Keratinocyte (primary cell): ENCODE data around the gene PRR16. TPM values are rescaled to one million over a fixed set of nuclear protein-coding genes. Genes with fewer than 3 reads are reported as not detected.

Experiments
- DNase-seq: peaks from one replicate; pipeline ENCODE4 v3.0.0-alpha.2; 2011; ENCODE audit warnings: low read depth, missing footprints, low spot score
- FAIRE-seq: peaks from 2 replicates; lab custom pipeline; 2011; peaks lifted over from hg19 to GRCh38; lab: Jason Lieb, UNC
- H2AFZ ChIP-seq: 2 replicates; pipeline ENCODE4 v1.6.0; 2012; ENCODE audit warnings: low read length, control low read depth, inconsistent platforms; ENCODE audit not compliant: control insufficient read depth
- H3K27ac ChIP-seq: 2 replicates; pipeline ENCODE4 v1.5.1; 2011; ENCODE audit warnings: low read length; ENCODE audit not compliant: control insufficient read depth, insufficient read depth
- H3K27me3 ChIP-seq: 3 replicates; pipeline ENCODE4 v1.6.0; 2011; ENCODE audit warnings: low read length; ENCODE audit not compliant: control insufficient read depth, insufficient read depth; ENCODE audit errors: extremely low read depth
- H3K36me3 ChIP-seq, 2 experiments: 2 replicates in 1 of 2; 3 replicates in 1 of 2; pipeline ENCODE4 v1.5.1; 2011; ENCODE audit warnings: low read length in 2 of 2, mild to moderate bottlenecking in 1 of 2; ENCODE audit not compliant: control insufficient read depth in 2 of 2, insufficient read depth in 2 of 2; ENCODE audit errors: extremely low read depth in 1 of 2
- H3K4me1 ChIP-seq: 3 replicates; pipeline ENCODE4 v1.5.1; 2011; ENCODE audit warnings: low read length; ENCODE audit not compliant: control insufficient read depth, insufficient read depth; ENCODE audit errors: extremely low read depth
- H3K4me2 ChIP-seq: 3 replicates; pipeline ENCODE4 v1.6.0; 2011; ENCODE audit warnings: low read depth, low read length; ENCODE audit not compliant: control insufficient read depth, insufficient read depth; ENCODE audit errors: extremely low read depth
- H3K4me3 ChIP-seq, 3 experiments: fragments of 200-600 bp in 1 of 3; sonication (generic) in 1 of 3; 2 replicates in 2 of 3; 3 replicates in 1 of 3; pipeline ENCODE4 v1.5.1; 2011 to 2016; ENCODE audit warnings: low read length in 3 of 3, mild to moderate bottlenecking in 3 of 3, control low read depth in 2 of 3, inconsistent platforms in 1 of 3, low read depth in 1 of 3, mixed read lengths in 1 of 3, mixed run types in 1 of 3, moderate library complexity in 1 of 3; ENCODE audit not compliant: control insufficient read depth in 2 of 3, insufficient read depth in 2 of 3; ENCODE audit errors: extremely low read depth in 1 of 3
- H3K79me2 ChIP-seq: 2 replicates; pipeline ENCODE4 v1.6.0; 2012; ENCODE audit warnings: low read length; ENCODE audit not compliant: control insufficient read depth, insufficient read depth
- H3K9ac ChIP-seq: 3 replicates; pipeline ENCODE4 v1.6.0; 2011; ENCODE audit warnings: low read length; ENCODE audit not compliant: control insufficient read depth, insufficient read depth; ENCODE audit errors: extremely low read depth
- H3K9me1 ChIP-seq: 3 replicates; pipeline ENCODE4 v1.6.0; 2011; ENCODE audit warnings: low read length; ENCODE audit not compliant: control insufficient read depth, insufficient read depth; ENCODE audit errors: extremely low read depth
- H3K9me3 ChIP-seq: 2 replicates; pipeline ENCODE4 v1.5.1; 2012; ENCODE audit warnings: low read depth, low read length; ENCODE audit not compliant: control insufficient read depth
- H4K20me1 ChIP-seq: 3 replicates; pipeline ENCODE4 v1.6.0; 2011; ENCODE audit warnings: low read length; ENCODE audit not compliant: control insufficient read depth, insufficient read depth; ENCODE audit errors: extremely low read depth
- EZH2 ChIP-seq: IDR thresholded peaks from one replicate; pipeline ENCODE4 v1.6.1; 2012; ENCODE audit warnings: inconsistent platforms, mild to moderate bottlenecking, low read length, moderate library complexity
- dilution Hi-C: fragments of 300-500 bp; cut with MboI; formaldehyde crosslinking; loops from one replicate; pipeline ENCODE4 v1.7.0; 2020; ENCODE audit warnings: low sequenced_read_pairs; ENCODE audit not compliant: extremely low pct_ligation_motif_present
- polyA plus RNA-seq, 5 experiments: library from polyadenylated mRNA; depleted of rRNA in 3 of 5; stranded (reverse) in 3 of 5; stranded (forward) in 1 of 5; unstranded in 1 of 5; fragments of >200 nt; gene quantifications; 1 replicate in 1 of 5; 2 replicates in 3 of 5; 3 replicates in 1 of 5; pipeline versions ENCODE4 v1.2.1 to v1.2.3, GENCODE V29; 2011 to 2012; ENCODE audit warnings: missing spikeins in 2 of 5, low read depth in 1 of 5, low replicate concordance in 1 of 5
- TF ChIP-seq, protein P1 (sequence below), 3 experiments: IDR thresholded peaks in 1 of 3; conservative IDR thresholded peaks in 1 of 3; optimal IDR thresholded peaks in 1 of 3; 2 replicates in 2 of 3; 3 replicates in 1 of 3; pipeline versions ENCODE3 to v1.5.1; 2011; ENCODE audit warnings: low read length in 3 of 3, mild to moderate bottlenecking in 3 of 3, moderate library complexity in 2 of 3, control low read depth in 1 of 3, inconsistent platforms in 1 of 3; ENCODE audit not compliant: insufficient read depth in 2 of 3; ENCODE audit errors: extremely low read depth in 1 of 3

Gene PRR16
- polyA plus RNA-seq, 1 donor (not counting 4 experiments of a cell fraction or from before 2014, with no cell fraction given) = 0.05 TPM

DNA sequence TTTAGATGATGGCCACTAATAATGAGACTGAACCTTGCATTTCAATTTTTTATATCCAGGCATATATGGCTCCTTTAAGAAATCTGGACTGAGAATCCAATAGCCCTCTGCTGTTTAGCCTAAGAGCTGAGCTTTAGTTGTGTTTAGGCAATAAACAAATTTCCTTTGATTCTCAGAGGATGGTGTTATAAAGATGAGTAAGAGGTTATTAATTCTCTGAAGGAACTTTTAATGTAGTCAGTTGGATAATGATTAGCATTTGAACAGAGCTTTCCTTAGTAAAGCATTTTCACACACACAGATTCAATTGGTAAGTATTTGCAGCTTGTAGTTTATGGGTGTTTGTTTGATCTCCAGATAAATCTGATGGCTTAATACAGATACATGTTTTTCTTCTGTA is 149.6 kb downstream of the PRR16 start:
- dilution Hi-C loops = no loop called here
- DNase-seq (no peak), FAIRE-seq (peak; percentile 51)
- Histone ChIP-seq H3K4me3 (no peak overlapping the region), H3K9me1 (no peaks in the 10 kb centered on the region), H3K4me2 (no peak overlapping the region), H3K9me3 (no peaks in the 10 kb centered on the region), H3K79me2 (no peaks in the 10 kb centered on the region), H2AFZ (peak overlapping the region; percentile 56), H3K27me3 (no peaks in the 10 kb centered on the region), H3K9ac (no peak overlapping the region), H3K27ac (no peak overlapping the region), H4K20me1 (no peaks in the 10 kb centered on the region), H3K4me1 (peaks cover 18% of the 10 kb centered on the region), H3K36me3 (no peaks in the 10 kb centered on the region)
- TF ChIP-seq, protein P1, sequence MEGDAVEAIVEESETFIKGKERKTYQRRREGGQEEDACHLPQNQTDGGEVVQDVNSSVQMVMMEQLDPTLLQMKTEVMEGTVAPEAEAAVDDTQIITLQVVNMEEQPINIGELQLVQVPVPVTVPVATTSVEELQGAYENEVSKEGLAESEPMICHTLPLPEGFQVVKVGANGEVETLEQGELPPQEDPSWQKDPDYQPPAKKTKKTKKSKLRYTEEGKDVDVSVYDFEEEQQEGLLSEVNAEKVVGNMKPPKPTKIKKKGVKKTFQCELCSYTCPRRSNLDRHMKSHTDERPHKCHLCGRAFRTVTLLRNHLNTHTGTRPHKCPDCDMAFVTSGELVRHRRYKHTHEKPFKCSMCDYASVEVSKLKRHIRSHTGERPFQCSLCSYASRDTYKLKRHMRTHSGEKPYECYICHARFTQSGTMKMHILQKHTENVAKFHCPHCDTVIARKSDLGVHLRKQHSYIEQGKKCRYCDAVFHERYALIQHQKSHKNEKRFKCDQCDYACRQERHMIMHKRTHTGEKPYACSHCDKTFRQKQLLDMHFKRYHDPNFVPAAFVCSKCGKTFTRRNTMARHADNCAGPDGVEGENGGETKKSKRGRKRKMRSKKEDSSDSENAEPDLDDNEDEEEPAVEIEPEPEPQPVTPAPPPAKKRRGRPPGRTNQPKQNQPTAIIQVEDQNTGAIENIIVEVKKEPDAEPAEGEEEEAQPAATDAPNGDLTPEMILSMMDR (optimal IDR thresholded peaks at IDR 0.05 in 1 of 3, IDR thresholded peaks at IDR 0.05 in 1 of 3, conservative IDR thresholded peaks at IDR 0.05 in 1 of 3; ENCODE audit: extremely low read depth in 1 of 3, insufficient read depth in 2 of 3, low read length in 3 of 3) = no peak
- no peak for TF ChIP-seq EZH2

DNA sequence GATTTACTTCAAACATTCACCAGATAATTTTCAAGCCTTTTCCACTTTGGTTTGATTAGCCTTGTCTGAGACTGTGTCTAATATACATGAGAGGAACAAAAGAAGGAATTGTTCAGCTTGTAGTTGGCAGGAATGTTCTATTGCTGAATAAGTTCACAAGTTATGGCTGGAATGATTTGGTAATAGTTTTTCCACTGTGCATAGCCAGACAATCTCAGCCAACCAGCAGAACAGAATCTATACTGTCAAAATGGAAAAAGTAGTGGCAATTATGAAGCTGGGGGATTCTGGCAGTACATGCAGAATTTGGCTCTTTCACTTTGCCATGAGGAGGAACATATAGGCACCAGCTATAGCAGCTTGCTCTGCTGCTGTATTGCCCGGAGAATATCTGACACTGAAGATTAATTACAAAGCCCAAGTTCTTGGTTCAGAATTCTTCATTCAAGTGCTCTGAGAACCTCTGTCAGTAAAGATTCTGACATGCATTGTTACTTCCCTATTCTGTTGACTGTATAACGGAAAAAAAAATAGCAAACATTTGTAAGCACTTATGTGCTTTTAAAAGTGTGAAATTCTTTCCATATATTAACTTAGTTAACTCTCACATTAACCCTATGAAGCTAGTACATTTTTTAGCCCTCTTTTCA is 150.6 kb downstream of the PRR16 start:
- peak overlapping the region; percentile 56 for H2AFZ ChIP-seq
- no peaks in the 10 kb centered on the region for H3K9me1 ChIP-seq
- no peak overlapping the region for H3K9ac ChIP-seq
- no peaks in the 10 kb centered on the region for H3K79me2 ChIP-seq
- peak; percentile 72 for FAIRE-seq
- peaks cover 18% of the 10 kb centered on the region for H3K4me1 ChIP-seq
- TF ChIP-seq, protein P1 (optimal IDR thresholded peaks at IDR 0.05 in 1 of 3, IDR thresholded peaks at IDR 0.05 in 1 of 3, conservative IDR thresholded peaks at IDR 0.05 in 1 of 3; ENCODE audit: extremely low read depth in 1 of 3, insufficient read depth in 2 of 3, low read length in 3 of 3) = no peak
- no peak for TF ChIP-seq EZH2
- no peaks in the 10 kb centered on the region for H3K36me3 ChIP-seq
- H3K9me3 ChIP-seq = no peaks in the 10 kb centered on the region
- dilution Hi-C loops = no loop called here
- no peak for DNase-seq
- H3K27ac ChIP-seq = no peak overlapping the region
- no peaks in the 10 kb centered on the region for H4K20me1 ChIP-seq
- H3K4me2 ChIP-seq = peak overlapping the region; percentile 11
- H3K4me3 ChIP-seq = no peak overlapping the region
- no peaks in the 10 kb centered on the region for H3K27me3 ChIP-seq
